Brain microvascular endothelial cell (primary cell): Measurements from ENCODE around the gene KMT2C.
"Not testable (repeated sequence)": the region's sequence is repeated elsewhere in the genome, so short reads cannot be mapped to it uniquely, and the experiment has no call there.

Experiments
- DNase-seq: peaks from one replicate; pipeline ENCODE4 v3.0.0-alpha.2; 2020
- H3K27ac ChIP-seq: fragments of 250-450 bp; sonication (Bioruptor Pico); 2 replicates; pipeline ENCODE4 v1.5.1; 2020; ENCODE audit warnings: mild to moderate bottlenecking, moderate library complexity
- H3K27me3 ChIP-seq: fragments of 250-450 bp; sonication (Bioruptor Pico); replicated peaks from 2 replicates; pipeline ENCODE4 v1.5.1; 2020; ENCODE audit warnings: mild to moderate bottlenecking
- H3K36me3 ChIP-seq: fragments of 250-450 bp; sonication (Bioruptor Pico); replicated peaks from 2 replicates; pipeline ENCODE4 v1.5.1; 2020; ENCODE audit warnings: mild to moderate bottlenecking
- H3K4me3 ChIP-seq: 2 replicates; pipeline ENCODE4 v1.5.1; 2011; ENCODE audit warnings: low read depth, mild to moderate bottlenecking, control low read depth, low read length, moderate library complexity
- CTCF ChIP-seq: IDR thresholded peaks from 2 replicates; pipeline ENCODE4 v1.5.1; 2011; ENCODE audit warnings: low read depth, mild to moderate bottlenecking, moderate library complexity, low read length, control low read depth, inconsistent platforms; ENCODE audit errors: missing control alignments
- in situ Hi-C: cut with HindIII; loops from 2 replicates; pipeline ENCODE4 v1.10.0; 2017; ENCODE audit warnings: low sequenced_read_pairs, low pct_ligation_motif_present

The KMT2C gene

GRCh38 chr7:152430854-152431253 lies 4.9 kb downstream of the KMT2C start:
- no peaks in the 10 kb centered on the region for H3K36me3 ChIP-seq
- H3K27ac ChIP-seq: no peak overlapping the region
- no peak for DNase-seq
- in situ Hi-C loops: no loop called here
- TF ChIP-seq CTCF: no peak
- no peak overlapping the region for H3K4me3 ChIP-seq
- no peaks in the 10 kb centered on the region for H3K27me3 ChIP-seq

DNA sequence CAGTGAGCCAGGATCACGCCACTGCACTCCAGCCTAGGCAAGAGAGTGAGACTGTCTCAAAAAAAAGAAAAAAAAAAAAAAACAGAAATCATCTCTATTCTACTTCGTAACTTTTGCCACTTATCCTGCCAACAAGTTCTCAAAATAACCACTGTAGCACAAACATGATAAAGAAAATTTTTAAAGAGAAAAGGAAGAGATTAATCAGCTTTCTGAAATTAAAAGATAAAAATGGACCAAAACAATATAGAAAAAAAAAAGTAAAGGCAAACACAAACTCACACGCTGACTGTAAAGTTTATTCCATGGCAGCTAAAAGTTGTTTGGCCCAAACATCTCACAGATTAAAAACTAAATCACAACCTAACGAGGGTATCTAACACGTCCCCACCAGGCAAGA lies 5.7 kb downstream of the KMT2C start:
- in situ Hi-C loops, H3K4me3 ChIP-seq, DNase-seq, H3K27me3 ChIP-seq, H3K36me3 ChIP-seq, H3K27ac ChIP-seq: not testable (repeated sequence)

DNA sequence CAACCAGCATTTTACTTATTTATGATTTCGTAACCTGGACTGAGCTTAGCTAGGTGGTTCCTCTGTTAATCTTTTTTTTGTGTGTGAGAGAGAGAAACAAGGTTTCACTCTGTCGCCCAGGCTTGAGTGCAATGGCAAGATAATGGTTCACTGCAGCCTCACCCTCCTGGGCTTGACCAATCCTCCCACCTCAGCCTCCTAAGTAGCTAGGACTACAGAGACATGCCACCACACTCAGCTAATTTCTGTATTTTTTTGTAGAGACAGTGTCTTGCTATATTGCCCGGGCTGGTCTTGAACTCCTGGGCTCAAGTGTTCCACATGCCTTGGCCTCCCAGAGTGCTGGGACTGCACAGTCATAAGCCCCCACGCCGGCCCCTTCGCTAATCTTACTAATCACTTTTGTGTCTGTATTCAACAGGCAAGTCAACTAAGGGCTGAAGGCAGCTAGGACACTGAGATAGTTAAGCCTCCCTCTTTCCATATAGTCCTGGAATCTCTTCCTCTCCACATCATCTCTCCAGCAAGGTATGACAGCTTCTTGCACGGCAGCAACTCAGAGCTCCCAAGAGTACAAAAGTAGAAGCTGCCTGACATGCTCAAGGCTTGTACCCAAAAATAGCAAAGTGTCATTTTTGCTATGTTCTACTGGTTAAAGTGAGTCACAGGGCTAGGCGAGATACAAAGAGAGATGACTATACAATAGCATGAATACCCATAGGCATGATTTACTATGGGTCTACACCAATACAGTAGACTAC lies 11.3 kb downstream of the KMT2C start:
- no peaks in the 10 kb centered on the region for H3K36me3 ChIP-seq
- DNase-seq: peak; percentile 59
- no peak overlapping the region for H3K27ac ChIP-seq
- in situ Hi-C loops: no loop called here
- H3K27me3 ChIP-seq: no peaks in the 10 kb centered on the region
- no peak overlapping the region for H3K4me3 ChIP-seq
- TF ChIP-seq CTCF: no peak

DNA sequence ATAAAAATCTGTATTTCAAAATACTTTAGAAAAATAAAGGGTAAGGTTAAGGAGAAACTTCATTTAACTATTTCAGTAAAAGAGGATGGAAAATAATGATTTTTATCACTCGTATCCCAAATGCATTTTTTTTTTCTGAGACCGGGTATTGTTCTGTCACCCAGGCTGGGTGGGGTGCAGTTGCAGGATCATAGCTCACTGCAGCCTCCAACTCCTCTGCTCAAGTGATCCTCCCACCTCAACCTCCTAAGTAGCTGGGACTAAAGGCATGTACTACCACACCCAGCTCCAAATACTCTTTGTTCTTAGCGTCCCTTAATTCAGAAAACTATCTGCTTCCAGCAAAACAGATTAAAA lies 11.8 kb downstream of the KMT2C start:
- Histone ChIP-seq H3K36me3 (no peaks in the 10 kb centered on the region), H3K27ac (no peak overlapping the region), H3K27me3 (no peaks in the 10 kb centered on the region), H3K4me3 (no peak overlapping the region)
- TF ChIP-seq CTCF: no peak
- no peak for DNase-seq
- in situ Hi-C loops: no loop called here

DNA sequence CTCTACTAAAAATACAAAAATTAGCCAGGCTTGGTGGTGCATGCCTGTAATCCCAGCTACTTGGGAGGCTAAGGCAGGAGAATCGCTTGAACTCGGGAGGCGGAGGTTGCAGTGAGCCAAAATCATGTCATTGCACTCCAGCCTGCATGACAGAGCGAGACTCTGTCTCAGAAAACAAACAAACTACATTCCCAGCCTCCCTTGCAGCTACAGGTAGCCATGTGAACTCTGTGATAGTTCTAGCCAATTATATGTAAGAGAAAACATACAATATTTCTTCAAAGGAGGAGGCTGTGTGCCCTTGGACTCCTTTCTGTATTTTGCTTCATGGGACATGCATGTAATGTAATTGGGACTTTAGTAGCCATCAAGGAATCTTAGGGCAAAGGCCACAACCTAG lies 12.6 kb downstream of the KMT2C start:
- DNase-seq, H3K4me3 ChIP-seq, H3K27ac ChIP-seq, in situ Hi-C loops, H3K36me3 ChIP-seq, H3K27me3 ChIP-seq: not testable (repeated sequence)

DNA sequence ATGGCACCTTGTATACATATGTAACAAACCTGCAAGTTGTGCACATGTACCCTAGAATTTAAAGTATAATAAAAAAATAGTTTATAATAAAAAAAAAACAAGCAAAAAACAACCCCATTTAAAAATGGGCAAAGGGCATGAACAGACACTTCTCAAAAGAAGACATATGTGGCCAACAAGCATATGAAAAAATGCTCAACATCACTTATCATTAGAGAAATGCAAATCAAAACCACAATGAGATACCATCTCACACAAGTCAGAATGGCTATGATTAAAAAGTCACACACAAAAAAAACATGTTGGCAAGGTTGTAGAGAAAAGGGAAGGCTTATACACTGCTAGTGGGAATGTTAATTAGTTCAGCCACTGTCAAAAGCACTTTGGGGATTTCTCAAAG lies 14.9 kb downstream of the KMT2C start:
- in situ Hi-C loops, H3K4me3 ChIP-seq, DNase-seq, H3K36me3 ChIP-seq, H3K27ac ChIP-seq, H3K27me3 ChIP-seq: not testable (repeated sequence)

DNA sequence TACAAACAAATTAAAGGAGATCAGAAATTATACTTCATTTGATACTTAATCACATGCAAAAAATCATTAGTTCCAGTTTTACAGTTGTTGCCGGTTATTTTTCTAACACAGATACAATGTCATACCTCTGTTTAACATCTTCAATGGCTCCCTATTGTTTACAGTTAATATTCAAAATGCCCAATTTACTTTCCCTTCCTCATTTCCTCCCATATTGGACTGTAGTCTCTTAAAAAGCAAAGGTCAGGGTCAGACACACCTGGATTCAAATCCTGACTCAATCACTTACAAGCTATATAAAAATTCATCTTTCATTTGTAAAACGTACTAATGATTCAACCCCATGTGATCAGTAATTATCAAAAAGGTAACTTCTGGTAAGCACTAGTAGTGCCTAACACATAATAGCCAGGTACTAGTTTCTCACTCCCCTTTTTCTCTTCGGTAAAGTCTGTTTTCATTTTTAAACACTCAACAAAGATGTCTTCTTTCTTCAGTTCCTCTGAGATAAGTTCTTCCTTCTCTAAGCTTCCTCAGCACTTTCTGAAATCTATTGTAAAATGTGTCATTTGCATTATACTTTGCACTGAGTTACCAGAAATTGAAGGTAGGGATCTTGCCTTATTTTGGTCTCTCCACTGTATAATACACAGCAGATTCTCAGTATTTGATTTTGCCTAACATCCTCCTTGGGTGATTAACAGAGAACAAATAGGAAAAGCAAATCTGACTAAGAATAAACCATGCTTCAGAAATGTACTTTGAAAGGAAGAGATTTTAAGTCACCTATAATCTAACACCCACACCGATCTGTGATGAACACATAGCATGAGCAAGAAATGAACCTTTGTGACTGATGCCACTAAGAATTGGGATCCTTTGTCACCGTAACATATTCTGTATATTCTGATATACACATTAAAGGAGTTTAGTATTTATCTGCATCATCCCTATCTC lies 16.1 kb downstream of the KMT2C start:
- H3K27me3 ChIP-seq: no peaks in the 10 kb centered on the region
- no peak overlapping the region for H3K4me3 ChIP-seq
- in situ Hi-C loops: no loop called here
- TF ChIP-seq CTCF: no peak
- H3K36me3 ChIP-seq: no peaks in the 10 kb centered on the region
- no peak overlapping the region for H3K27ac ChIP-seq
- DNase-seq: no peak
